ENCODE data around the gene RANBP9. TPM values are rescaled to one million over a fixed set of nuclear protein-coding genes. Genes with fewer than 3 reads are reported as not detected.

The RANBP9 gene
- 39.1 TPM for total RNA-seq

GRCh38 chr6:13711733-13712598, at the start of gene RANBP9:
TSS of gene RANBP9 (minus strand) at chr6:13711835. CDS start at chr6:13711505, 330 bp downstream.
- Histone ChIP-seq H3K4me3 (ENCODE audit: low read length in 3 of 3) (peak within 1 kb of the TSS; percentile 86 to 91 (median 90)), H3K36me3 (ENCODE audit: control insufficient read depth in 3 of 3, insufficient read depth in 3 of 3, low read length in 3 of 3) (no peaks in the 10 kb centered on the region), H3K4me1 (ENCODE audit: control insufficient read depth in 3 of 3, insufficient read depth in 3 of 3, low read length in 3 of 3) (peaks cover 8 to 17% (median 17%) of the 10 kb centered on the region in 3 donors), H3K27me3 (ENCODE audit: control insufficient read depth in 3 of 3, insufficient read depth in 3 of 3, low read length in 3 of 3) (no peaks in the 10 kb centered on the region), H3K27ac (ENCODE audit: low read depth, low read length) (peak within 1 kb of the TSS; percentile 96), H3K9me3 (ENCODE audit: control insufficient read depth in 3 of 3, low read length in 3 of 3) (no peaks in the 10 kb centered on the region), H3K9ac (ENCODE audit: low read depth in 1 of 3, low read length in 3 of 3) (peak within 1 kb of the TSS; percentile 90 to 93 (median 92))

- Histone ChIP-seq H3K9me3 (ENCODE audit: control insufficient read depth in 3 of 3, low read length in 3 of 3) (no peaks in the 10 kb centered on the region), H3K9ac (ENCODE audit: low read depth in 1 of 3, low read length in 3 of 3) (no peak overlapping the region), H3K27me3 (ENCODE audit: control insufficient read depth in 3 of 3, insufficient read depth in 3 of 3, low read length in 3 of 3) (no peaks in the 10 kb centered on the region), H3K4me3 (ENCODE audit: low read length in 3 of 3) (no peak overlapping the region), H3K4me1 (ENCODE audit: control insufficient read depth in 3 of 3, insufficient read depth in 3 of 3, low read length in 3 of 3) (peaks cover 0 to 8% (median 6%) of the 10 kb centered on the region in 3 donors), H3K36me3 (ENCODE audit: control insufficient read depth in 3 of 3, insufficient read depth in 3 of 3, low read length in 3 of 3) (no peaks in the 10 kb centered on the region), H3K27ac (ENCODE audit: low read depth, low read length) (no peak overlapping the region)
Measured at GRCh38 chr6:13760307-13761304, 49.0 kb upstream of the RANBP9 start.

GRCh38 chr6:13759025-13759424, 47.4 kb upstream of the RANBP9 start:
- Histone ChIP-seq H3K4me1 (ENCODE audit: control insufficient read depth in 3 of 3, insufficient read depth in 3 of 3, low read length in 3 of 3) (peaks cover 0 to 8% (median 6%) of the 10 kb centered on the region in 3 donors), H3K9me3 (ENCODE audit: control insufficient read depth in 3 of 3, low read length in 3 of 3) (no peaks in the 10 kb centered on the region), H3K27ac (ENCODE audit: low read depth, low read length) (no peak overlapping the region), H3K9ac (ENCODE audit: low read depth in 1 of 3, low read length in 3 of 3) (no peak overlapping the region), H3K36me3 (ENCODE audit: control insufficient read depth in 3 of 3, insufficient read depth in 3 of 3, low read length in 3 of 3) (no peaks in the 10 kb centered on the region), H3K4me3 (ENCODE audit: low read length in 3 of 3) (no peak overlapping the region), H3K27me3 (ENCODE audit: control insufficient read depth in 3 of 3, insufficient read depth in 3 of 3, low read length in 3 of 3) (no peaks in the 10 kb centered on the region)

DNA sequence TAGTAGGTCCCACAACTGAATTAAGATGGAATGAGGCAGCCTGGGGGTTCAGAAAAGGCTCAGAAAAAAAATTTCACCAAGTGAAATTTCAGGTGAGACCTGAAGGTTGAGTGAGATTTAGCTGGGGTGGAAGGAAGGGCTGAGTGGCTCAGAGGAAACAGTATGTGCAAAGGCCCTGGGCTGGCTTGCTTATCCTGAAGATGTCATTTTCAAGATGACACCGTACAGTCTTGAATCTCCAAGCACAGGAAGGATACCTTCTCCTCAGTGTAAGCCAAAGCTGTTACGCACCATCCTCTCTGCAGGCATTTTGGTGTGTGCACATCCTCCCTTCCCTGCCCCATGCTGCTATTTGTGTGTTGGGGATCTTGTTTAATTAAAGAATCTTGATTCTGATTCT, 43.0 kb upstream of the RANBP9 start:
- no peaks in the 10 kb centered on the region for H3K4me1 ChIP-seq (ENCODE audit: control insufficient read depth in 3 of 3, insufficient read depth in 3 of 3, low read length in 3 of 3)
- H3K4me3 ChIP-seq (ENCODE audit: low read length in 3 of 3), result no peak overlapping the region
- H3K36me3 ChIP-seq (ENCODE audit: control insufficient read depth in 3 of 3, insufficient read depth in 3 of 3, low read length in 3 of 3), result no peaks in the 10 kb centered on the region
- no peaks in the 10 kb centered on the region for H3K27me3 ChIP-seq (ENCODE audit: control insufficient read depth in 3 of 3, insufficient read depth in 3 of 3, low read length in 3 of 3)
- no peak overlapping the region for H3K9ac ChIP-seq (ENCODE audit: low read depth in 1 of 3, low read length in 3 of 3)
- H3K9me3 ChIP-seq (ENCODE audit: control insufficient read depth in 3 of 3, low read length in 3 of 3), result no peaks in the 10 kb centered on the region
- H3K27ac ChIP-seq (ENCODE audit: low read depth, low read length), result no peak overlapping the region

DNA sequence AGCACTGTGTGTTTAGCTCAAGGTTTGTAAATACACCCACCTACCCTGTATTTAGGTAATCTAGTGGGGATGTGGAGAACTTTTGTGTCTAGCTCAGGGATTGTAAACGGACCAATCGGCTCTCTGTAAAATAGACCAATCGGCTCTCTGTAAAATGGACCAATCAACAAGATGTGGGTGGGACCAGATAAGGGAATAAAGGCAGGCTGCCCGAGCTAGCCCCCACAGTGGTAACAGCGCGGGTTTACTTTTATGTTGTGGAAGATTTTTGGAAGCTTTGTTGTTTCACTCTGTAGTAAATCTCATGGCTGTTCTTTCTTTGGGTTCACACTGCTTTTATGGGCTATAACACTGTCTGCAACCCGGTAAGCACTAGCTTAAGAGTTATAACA, 32.1 kb upstream of the RANBP9 start:
- Histone ChIP-seq H3K4me3 (ENCODE audit: low read length in 3 of 3) (no peak overlapping the region), H3K9ac (ENCODE audit: low read depth in 1 of 3, low read length in 3 of 3) (no peak overlapping the region), H3K36me3 (ENCODE audit: control insufficient read depth in 3 of 3, insufficient read depth in 3 of 3, low read length in 3 of 3) (no peaks in the 10 kb centered on the region), H3K4me1 (ENCODE audit: control insufficient read depth in 3 of 3, insufficient read depth in 3 of 3, low read length in 3 of 3) (no peaks in the 10 kb centered on the region), H3K27ac (ENCODE audit: low read depth, low read length) (no peak overlapping the region), H3K27me3 (ENCODE audit: control insufficient read depth in 3 of 3, insufficient read depth in 3 of 3, low read length in 3 of 3) (no peaks in the 10 kb centered on the region), H3K9me3 (ENCODE audit: control insufficient read depth in 3 of 3, low read length in 3 of 3) (no peaks in the 10 kb centered on the region)

GRCh38 chr6:13742961-13743735, 31.5 kb upstream of the RANBP9 start:
- Histone ChIP-seq H3K4me3 (ENCODE audit: low read length in 3 of 3) (no peak overlapping the region), H3K9me3 (ENCODE audit: control insufficient read depth in 3 of 3, low read length in 3 of 3) (no peaks in the 10 kb centered on the region)

GRCh38 chr6:13741365-13741764, 29.7 kb upstream of the RANBP9 start:
- Histone ChIP-seq H3K4me1 (ENCODE audit: control insufficient read depth in 3 of 3, insufficient read depth in 3 of 3, low read length in 3 of 3) (no peaks in the 10 kb centered on the region), H3K27ac (ENCODE audit: low read depth, low read length) (no peak overlapping the region), H3K36me3 (ENCODE audit: control insufficient read depth in 3 of 3, insufficient read depth in 3 of 3, low read length in 3 of 3) (no peaks in the 10 kb centered on the region), H3K9ac (ENCODE audit: low read depth in 1 of 3, low read length in 3 of 3) (no peak overlapping the region), H3K9me3 (ENCODE audit: control insufficient read depth in 3 of 3, low read length in 3 of 3) (no peaks in the 10 kb centered on the region), H3K4me3 (ENCODE audit: low read length in 3 of 3) (no peak overlapping the region), H3K27me3 (ENCODE audit: control insufficient read depth in 3 of 3, insufficient read depth in 3 of 3, low read length in 3 of 3) (no peaks in the 10 kb centered on the region)

More at GRCh38 chr6:13742961-13743735, 31.5 kb upstream of the RANBP9 start:
- Histone ChIP-seq H3K27me3 (ENCODE audit: control insufficient read depth in 3 of 3, insufficient read depth in 3 of 3, low read length in 3 of 3) (no peaks in the 10 kb centered on the region), H3K4me1 (ENCODE audit: control insufficient read depth in 3 of 3, insufficient read depth in 3 of 3, low read length in 3 of 3) (no peaks in the 10 kb centered on the region), H3K9ac (ENCODE audit: low read depth in 1 of 3, low read length in 3 of 3) (no peak overlapping the region), H3K36me3 (ENCODE audit: control insufficient read depth in 3 of 3, insufficient read depth in 3 of 3, low read length in 3 of 3) (no peaks in the 10 kb centered on the region), H3K27ac (ENCODE audit: low read depth, low read length) (no peak overlapping the region)

GRCh38 chr6:13735031-13735430, 23.4 kb upstream of the RANBP9 start:
- H3K27ac ChIP-seq (ENCODE audit: low read depth, low read length), result no peak overlapping the region

DNA sequence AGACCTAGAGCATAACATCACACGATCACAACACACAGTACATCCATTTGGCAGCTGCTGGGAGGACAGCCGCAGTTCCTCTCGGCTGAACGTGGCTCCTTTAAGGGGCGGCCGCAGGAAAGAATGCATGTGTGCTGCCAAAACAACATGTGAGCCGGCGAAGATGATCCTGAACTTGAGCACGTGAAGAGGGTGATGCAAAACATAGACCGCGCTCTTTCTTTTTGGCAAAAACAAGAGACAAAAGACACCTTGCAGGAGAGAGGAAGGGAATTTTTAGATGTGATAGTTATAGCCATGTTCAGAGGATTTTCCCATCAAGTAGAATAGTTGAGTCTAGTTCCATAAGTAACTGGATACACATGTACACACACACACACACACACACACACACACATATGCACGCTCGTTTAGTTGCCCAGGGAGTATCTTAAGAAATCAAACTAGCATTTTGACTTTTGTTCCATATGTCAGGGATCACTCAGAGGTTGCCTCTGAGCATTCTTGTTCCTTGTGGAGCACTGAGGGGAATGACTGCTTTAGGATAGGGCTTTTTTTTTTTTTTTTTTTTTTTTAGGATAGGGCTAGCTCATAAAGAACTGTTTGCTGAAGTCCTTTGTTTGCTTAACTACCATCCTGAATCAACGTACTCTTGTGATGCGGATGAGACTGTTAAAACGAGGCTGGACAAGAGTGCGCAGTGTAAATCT, 21.7 kb upstream of the RANBP9 start:
- peak overlapping the region; percentile 69 for H3K27ac ChIP-seq (ENCODE audit: low read depth, low read length)

More at GRCh38 chr6:13735031-13735430, 23.4 kb upstream of the RANBP9 start:
- no peak overlapping the region for H3K9ac ChIP-seq (ENCODE audit: low read depth in 1 of 3, low read length in 3 of 3)
- no peaks in the 10 kb centered on the region for H3K9me3 ChIP-seq (ENCODE audit: control insufficient read depth in 3 of 3, low read length in 3 of 3)
- H3K27me3 ChIP-seq (ENCODE audit: control insufficient read depth in 3 of 3, insufficient read depth in 3 of 3, low read length in 3 of 3), result no peaks in the 10 kb centered on the region
- H3K4me1 ChIP-seq (ENCODE audit: control insufficient read depth in 3 of 3, insufficient read depth in 3 of 3, low read length in 3 of 3), result peaks cover 5 to 10% (median 8%) of the 10 kb centered on the region in 3 donors
- H3K36me3 ChIP-seq (ENCODE audit: control insufficient read depth in 3 of 3, insufficient read depth in 3 of 3, low read length in 3 of 3), result no peaks in the 10 kb centered on the region
- no peak overlapping the region for H3K4me3 ChIP-seq (ENCODE audit: low read length in 3 of 3)

More for the DNA sequence above, 21.7 kb upstream of the RANBP9 start:
- Histone ChIP-seq H3K36me3 (ENCODE audit: control insufficient read depth in 3 of 3, insufficient read depth in 3 of 3, low read length in 3 of 3) (no peaks in the 10 kb centered on the region), H3K27me3 (ENCODE audit: control insufficient read depth in 3 of 3, insufficient read depth in 3 of 3, low read length in 3 of 3) (no peaks in the 10 kb centered on the region), H3K9ac (ENCODE audit: low read depth in 1 of 3, low read length in 3 of 3) (peak overlapping the region in 1 of 3 donors; percentile 58), H3K4me3 (ENCODE audit: low read length in 3 of 3) (peak overlapping the region; percentile 23 to 54 (median 50)), H3K9me3 (ENCODE audit: control insufficient read depth in 3 of 3, low read length in 3 of 3) (no peaks in the 10 kb centered on the region), H3K4me1 (ENCODE audit: control insufficient read depth in 3 of 3, insufficient read depth in 3 of 3, low read length in 3 of 3) (peaks cover 5 to 10% (median 8%) of the 10 kb centered on the region in 3 donors)

All from skeletal muscle tissue (tissue), 4 donors.